K562 (cell line): Measurements from ENCODE around the gene MYG1. TPM values are rescaled to one million over a fixed set of nuclear protein-coding genes. Genes with fewer than 3 reads are reported as not detected.
A peak's percentile ranks its signal among the peaks of the same experiment; 100 is the strongest.

Experiments
- ATAC-seq: fragments of 200-7000 bp; cut with Tn5 transposase; 3 replicates; pipeline ENCODE4 v1.9.1; 2020; ENCODE audit warnings: moderate library complexity
- BruUV-seq: library from RNA; stranded (reverse); fragments of 400-500 nt; replicated peaks from 2 replicates; lab custom pipeline; 2021; lab: Mats Ljungman, UMichigan
- CTCF ChIA-PET: fragments of 300-600 bp; formaldehyde crosslinking; extraction: SDS; loops from one replicate; lab custom pipeline; 2021; ENCODE audit warnings: low intra/inter-chr PET ratio; lab: Yijun Ruan, JAX
- POLR2A ChIA-PET: fragments of 300-600, 350-650 bp; sonication (Branson Sonifier 250); formaldehyde crosslinking; extraction: SDS; loops from one replicate; lab custom pipeline; 2021; ENCODE audit warnings: antibody characterized with exemption, inconsistent platforms; lab: Yijun Ruan, JAX
- DNase-seq, 4 experiments: peaks; one replicate each; pipeline versions ENCODE4 v3.0.0 to v3.0.0-alpha.2; 2011 to 2018; ENCODE audit warnings: low spot score in 3 of 4, mixed read lengths in 3 of 4; ENCODE audit errors: extremely low read depth in 1 of 4
- FAIRE-seq: peaks from 2 replicates; lab custom pipeline; 2011; peaks lifted over from hg19 to GRCh38; lab: Jason Lieb, UNC
- H2AFZ ChIP-seq: 2 replicates; pipeline ENCODE4 v1.6.0; 2011; ENCODE audit warnings: low read depth, low read length, control low read depth, inconsistent platforms
- H3K27ac ChIP-seq: fragments of 200-600 bp; 3 replicates; pipeline ENCODE4 v1.8.0; 2011; ENCODE audit warnings: low read depth, mild to moderate bottlenecking, control low read depth, inconsistent platforms, low read length, moderate library complexity, mixed read lengths; ENCODE audit errors: extremely low read depth
- H3K27me3 ChIP-seq, 2 experiments: fragments of 300-600 bp in 1 of 2; 2 replicates in 1 of 2; 3 replicates in 1 of 2; pipeline versions ENCODE4 v1.6.0 to v1.8.0; 2011; ENCODE audit warnings: inconsistent platforms in 2 of 2, low read length in 2 of 2, mild to moderate bottlenecking in 1 of 2, mixed read lengths in 1 of 2, moderate library complexity in 1 of 2; ENCODE audit not compliant: control insufficient read depth in 2 of 2, insufficient read depth in 2 of 2
- H3K36me3 ChIP-seq: fragments of 300-600 bp; 3 replicates; pipeline ENCODE4 v1.8.0; 2011; ENCODE audit warnings: mild to moderate bottlenecking, low read length, inconsistent platforms; ENCODE audit not compliant: control insufficient read depth, insufficient read depth
- H3K4me1 ChIP-seq, 2 experiments: fragments of 200-600 bp in 1 of 2; replicated peaks in 1 of 2; 2 replicates in 1 of 2; 3 replicates in 1 of 2; pipeline versions ENCODE4 v1.5.1 to v1.8.0; 2011; ENCODE audit warnings: inconsistent platforms in 2 of 2, low read length in 2 of 2, mild to moderate bottlenecking in 1 of 2, mixed read lengths in 1 of 2, moderate library complexity in 1 of 2; ENCODE audit not compliant: control insufficient read depth in 2 of 2, insufficient read depth in 2 of 2
- H3K4me2 ChIP-seq: 2 replicates; pipeline ENCODE4 v1.6.1; 2011; ENCODE audit warnings: low read length, control low read depth, inconsistent platforms, mixed read lengths; ENCODE audit not compliant: insufficient read depth
- H3K4me3 ChIP-seq: fragments of 200-600 bp; sonication (generic), shearing (Covaris generic); 2 replicates; pipeline ENCODE4 v1.5.1; 2016; ENCODE audit warnings: control low read depth, inconsistent platforms
- H3K79me2 ChIP-seq: fragments of 200-600 bp; 3 replicates; pipeline ENCODE4 v1.8.0; 2011; ENCODE audit warnings: low read length, inconsistent platforms; ENCODE audit not compliant: control insufficient read depth, insufficient read depth
- H3K9ac ChIP-seq, 2 experiments: 2 replicates each; pipeline versions ENCODE4 v1.6.0 to v1.6.1; 2011; ENCODE audit warnings: low read depth in 2 of 2, low read length in 2 of 2, control low read depth in 1 of 2, inconsistent platforms in 1 of 2, mild to moderate bottlenecking in 1 of 2, mixed read lengths in 1 of 2; ENCODE audit not compliant: insufficient read depth in 1 of 2
- H3K9me1 ChIP-seq: one replicate; pipeline ENCODE4 v1.6.0; 2011; ENCODE audit warnings: inconsistent platforms, mild to moderate bottlenecking, low read length, moderate library complexity; ENCODE audit not compliant: control insufficient read depth, insufficient read depth
- H3K9me3 ChIP-seq: replicated peaks from 2 replicates; pipeline ENCODE4 v1.5.1; 2011; ENCODE audit warnings: low read depth, low read length, inconsistent platforms; ENCODE audit not compliant: control insufficient read depth, insufficient read depth
- H4K20me1 ChIP-seq: replicated peaks from 2 replicates; pipeline ENCODE4 v1.6.1; 2011; ENCODE audit warnings: low read length, inconsistent platforms, mixed read lengths; ENCODE audit not compliant: control insufficient read depth, insufficient read depth
- CEBPB ChIP-seq: fragments of 450-650 bp; IDR thresholded peaks from 2 replicates; pipeline ENCODE4 v1.6.1; 2016; ENCODE audit warnings: missing genetic modification characterization, missing compliant biosample characterization
- DNMT1 ChIP-seq: fragments of 450-650 bp; IDR thresholded peaks from 2 replicates; pipeline ENCODE4 v1.6.1; 2016; ENCODE audit warnings: antibody characterized with exemption, mild to moderate bottlenecking
- ETV1 ChIP-seq: fragments of 450-650 bp; conservative IDR thresholded peaks from 2 replicates; pipeline ENCODE4 v1.6.1; 2016; ENCODE audit warnings: missing genetic modification characterization, control low read depth, low read depth, missing compliant biosample characterization
- FOSL1 ChIP-seq: fragments of 200-800 bp; sonication (Bioruptor generic); conservative IDR thresholded peaks from 2 replicates; pipeline ENCODE4 v1.6.1; 2016; ENCODE audit warnings: missing genetic modification characterization, missing compliant biosample characterization
- FOXA3 ChIP-seq, 2 experiments: fragments of 450-650 bp in 1 of 2; sonication (generic) in 1 of 2; formaldehyde crosslinking; IDR thresholded peaks in 1 of 2; conservative IDR thresholded peaks in 1 of 2; 2 replicates each; pipeline versions ENCODE4 v1.4.0 to v1.8.0; 2020 to 2022; ENCODE audit warnings: mild to moderate bottlenecking in 2 of 2, missing genetic modification reagents in 1 of 2
- HMBOX1 ChIP-seq: sonication (generic); IDR thresholded peaks from 2 replicates; pipeline ENCODE4 v1.6.1; 2016
- KDM4B ChIP-seq, 2 experiments: fragments of 450-650 bp in 1 of 2; sonication (generic) in 1 of 2; IDR thresholded peaks; 2 replicates each; pipeline ENCODE4 v1.6.1; 2016 to 2017; ENCODE audit warnings: borderline replicate concordance in 2 of 2, antibody characterized with exemption in 1 of 2, low read depth in 1 of 2, mild to moderate bottlenecking in 1 of 2
- NELFE ChIP-seq: IDR thresholded peaks from 2 replicates; pipeline ENCODE4 v1.6.1; 2011; ENCODE audit warnings: mild to moderate bottlenecking; ENCODE audit not compliant: insufficient read depth, insufficient read length
- SIN3B ChIP-seq: fragments of 450-650 bp; IDR thresholded peaks from 2 replicates; pipeline ENCODE4 v1.6.1; 2017; ENCODE audit warnings: low read depth, mild to moderate bottlenecking, moderate library complexity
- SMAD1 ChIP-seq: fragments of 150-350 bp; IDR thresholded peaks from 2 replicates; pipeline ENCODE4 v1.6.1; 2014; ENCODE audit warnings: low read length, low read depth; ENCODE audit not compliant: partially characterized antibody
- SMARCA5 ChIP-seq: fragments of 450-650 bp; IDR thresholded peaks from 2 replicates; pipeline ENCODE4 v1.6.1; 2016
- SPI1 ChIP-seq: IDR thresholded peaks from 2 replicates; pipeline ENCODE4 v1.6.1; 2011; ENCODE audit warnings: low read depth, low read length, control low read depth, borderline replicate concordance
- SRF ChIP-seq, 2 experiments: fragments of 250-450, 450-650 bp in 1 of 2; sonication (Bioruptor Pico) in 1 of 2; sonication (generic) in 1 of 2; formaldehyde crosslinking; IDR thresholded peaks; 2 replicates each; pipeline versions ENCODE4 v1.5.0 to v1.5.1; 2020 to 2022; ENCODE audit warnings: mild to moderate bottlenecking in 1 of 2, missing genetic modification reagents in 1 of 2
- ZBTB11 ChIP-seq, 3 experiments: fragments of 200-800 bp in 1 of 3; fragments of 250-450 bp in 1 of 3; fragments of 450-650 bp in 1 of 3; sonication (Bioruptor Pico) in 1 of 3; sonication (Bioruptor generic) in 1 of 3; formaldehyde crosslinking in 1 of 3; IDR thresholded peaks; 2 replicates each; pipeline versions ENCODE4 v1.6.1 to v1.8.0; 2016 to 2022; ENCODE audit warnings: mild to moderate bottlenecking in 2 of 3, missing genetic modification characterization in 2 of 3, missing compliant biosample characterization in 1 of 3, moderate library complexity in 1 of 3
- ZNF280A ChIP-seq: fragments of 450-650 bp; IDR thresholded peaks from 2 replicates; pipeline ENCODE4 v1.6.1; 2018; ENCODE audit warnings: mild to moderate bottlenecking, low read depth; ENCODE audit not compliant: partially characterized antibody
- ZNF644 ChIP-seq: fragments of 200-800 bp; sonication (Bioruptor generic); IDR thresholded peaks from 2 replicates; pipeline ENCODE4 v1.6.1; 2016; ENCODE audit warnings: low read depth, missing genetic modification characterization, missing compliant biosample characterization
- ZSCAN29 ChIP-seq: fragments of 450-650 bp; IDR thresholded peaks from 2 replicates; pipeline ENCODE4 v1.6.1; 2017
- whole genome bisulfite sequencing: fragments of 100-300 bp; shearing (Covaris generic); methylation state at CpG from one replicate; pipeline ENCODE4 v1.1.6; 2016; ENCODE audit warnings: low coverage, mixed read lengths; ENCODE audit not compliant: insufficient coverage; ENCODE audit errors: missing lambda C conversion rate; 5-methylcytosine and 5-hydroxymethylcytosine counted together
- in situ Hi-C: fragments of 300-500 bp; cut with MboI; formaldehyde crosslinking; loops from 4 replicates; pipeline ENCODE4 v1.15.0; 2018; ENCODE audit warnings: inconsistent platforms, mixed read lengths
- intact Hi-C: fragments of 100-400 bp; cut with micrococcal nuclease; formaldehyde crosslinking; loops from 2 replicates; pipeline ENCODE4 v1.14.2; 2022
- polyA plus RNA-seq, 8 experiments: library from polyadenylated mRNA; depleted of rRNA in 4 of 8; stranded (reverse) in 5 of 8; unstranded in 3 of 8; fragments of >200 nt; fragmentation: Nextera tagmentation in 2 of 8; fragmentation: Illumina TruSeq in 1 of 8; extraction: Ambion mirVana in 2 of 8; extraction: Trizol in 1 of 8; gene quantifications; 2 replicates each; pipeline versions ENCODE4 v1.2.1 to v1.2.3, GENCODE V29; 2011 to 2014; ENCODE audit warnings: inconsistent platforms in 1 of 8, missing spikeins in 1 of 8
- total RNA-seq, 7 experiments: library from RNA; depleted of rRNA in 6 of 7; stranded (reverse); fragments of >200 nt in 6 of 7; fragmentation: Illumina TruSeq in 2 of 7; extraction: Trizol in 2 of 7; gene quantifications; 2 replicates each; pipeline versions ENCODE4 v1.2.1 to v1.2.3, GENCODE V29; 2011 to 2021; ENCODE audit warnings: low replicate concordance in 1 of 7

Gene MYG1
- total and polyA plus RNA-seq, 9 of the 15 experiments (the other 6 are each of a cell fraction or from before 2014, with no cell fraction given), result 0.45 to 5.6 (median 2.1) TPM

- no peaks in the 10 kb centered on the region for H4K20me1 ChIP-seq
- H3K9me1 ChIP-seq, result no peaks in the 10 kb centered on the region
- POLR2A ChIA-PET, result interaction anchor here (1.1 to 2.0 kb wide), 2 partner anchors 11 to 14 kb away, joined by 5 to 14 read pairs; partner anchors contain the start of gene ESPL1
- WGBS, result 29% methylated on average over 3 of the region's 3 CpGs
- CTCF ChIA-PET, result no interaction called here
- H2AFZ ChIP-seq, result no peak overlapping the region
- in situ Hi-C loops (no loop called here), intact Hi-C loops (no loop called here)
- H3K9me3 ChIP-seq, result no peaks in the 10 kb centered on the region
- H3K9ac ChIP-seq, result no peak overlapping the region
- no peak overlapping the region for H3K4me2 ChIP-seq
- H3K4me1 ChIP-seq, result peaks cover 32 to 36% of the 10 kb centered on the region in 2 experiments; a peak in 4 of 5 replicates
- FAIRE-seq (no peak), DNase-seq (no peak), ATAC-seq (no peak)
- H3K36me3 ChIP-seq, result peaks cover 19% of the 10 kb centered on the region; the same call in 2 of the 3 replicates
- peaks cover 27% of the 10 kb centered on the region for H3K79me2 ChIP-seq
- BruUV-seq, result no TSS peak
- H3K4me3 ChIP-seq, result no peak overlapping the region
- H3K27ac ChIP-seq, result 0 out of 3 replicates have a peak overlapping the region, but pooled peaks have one; percentile 0
- H3K27me3 ChIP-seq, result no peaks in the 10 kb centered on the region
- TF ChIP-seq DNMT1, result no peak
- no peak for TF ChIP-seq SMARCA5
- no peak for TF ChIP-seq FOXA3 (CRISPR knock-in tag; conservative IDR thresholded peaks at IDR 0.05 in 1 of 2, IDR thresholded peaks at IDR 0.05 in 1 of 2)
- TF ChIP-seq SRF (CRISPR knock-in tag; IDR thresholded peaks at IDR 0.05), result no peak
- TF ChIP-seq ZNF280A, result no peak
- TF ChIP-seq KDM4B (IDR thresholded peaks at IDR 0.05; ENCODE audit: borderline replicate concordance in 2 of 2, low read depth in 1 of 2), result no peak
- no peak for TF ChIP-seq NELFE
- TF ChIP-seq SPI1, result peak; percentile 99
- no peak for TF ChIP-seq ZBTB11 (CRISPR knock-in tag; IDR thresholded peaks at IDR 0.05)
- TF ChIP-seq ZNF644 (tag), result no peak
- TF ChIP-seq FOSL1, result 0 out of 2 replicates have a peak, but pooled peaks have one; percentile 21
- TF ChIP-seq CEBPB (tag), result peak; percentile 40; the same call in 1 of the 2 replicates
- no peak for TF ChIP-seq SMAD1
- no peak for TF ChIP-seq SIN3B
- TF ChIP-seq ETV1 (tag), result no peak
- TF ChIP-seq ZSCAN29, result no peak
- no peak for TF ChIP-seq HMBOX1
These were observed 43.5 kb upstream of the MYG1 start for GRCh38 chr12:53255996-53256395.
